Kidney (tissue), 14 donors: ENCODE results near the gene MAEA. TPM values are rescaled to one million over a fixed set of nuclear protein-coding genes. Genes with fewer than 3 reads are reported as not detected.
"Not testable (repeated sequence)": the region's sequence is repeated elsewhere in the genome, so short reads cannot be mapped to it uniquely, and the experiment has no call there.

Source experiments
- DNase-seq, 5 donors: peaks; one replicate each; pipeline ENCODE4 v3.0.0-alpha.2; 2013 to 2020
- FAIRE-seq: peaks from 2 replicates; lab custom pipeline; 2012; peaks lifted over from hg19 to GRCh38; lab: Jason Lieb, UNC
- H3K27ac ChIP-seq, 2 donors: one replicate each; pipeline ENCODE4 v1.7.0; 2013; ENCODE audit warnings: low read depth in 2 of 2, low read length in 2 of 2, inconsistent platforms in 1 of 2
- H3K27me3 ChIP-seq: one replicate; pipeline ENCODE4 v1.7.1; 2013; ENCODE audit warnings: low read length, inconsistent platforms; ENCODE audit not compliant: control insufficient read depth, insufficient read depth
- H3K36me3 ChIP-seq, 3 donors: one replicate each; pipeline versions ENCODE4 v1.7.0 to v1.7.1; 2013; ENCODE audit warnings: low read length in 3 of 3, control low read depth in 1 of 3, inconsistent platforms in 1 of 3; ENCODE audit not compliant: insufficient read depth in 3 of 3, control insufficient read depth in 2 of 3
- H3K4me1 ChIP-seq, 3 donors: one replicate each; pipeline versions ENCODE4 v1.7.0 to v1.7.1; 2013; ENCODE audit warnings: low read length in 3 of 3, inconsistent platforms in 1 of 3, low read depth in 1 of 3; ENCODE audit not compliant: control insufficient read depth in 2 of 3, insufficient read depth in 2 of 3
- H3K4me3 ChIP-seq, 3 donors: one replicate each; pipeline versions ENCODE4 v1.7.0 to v1.8.1; 2013; ENCODE audit warnings: low read length in 3 of 3, control low read depth in 1 of 3, inconsistent platforms in 1 of 3
- H3K9ac ChIP-seq, 3 donors: one replicate each; pipeline versions ENCODE4 v1.7.0 to v1.7.1; 2013; ENCODE audit warnings: low read length in 3 of 3, control low read depth in 1 of 3, inconsistent platforms in 1 of 3
- H3K9me3 ChIP-seq, 3 donors: one replicate each; pipeline versions ENCODE4 v1.7.0 to v1.7.1; 2013; ENCODE audit warnings: low read length in 3 of 3, control low read depth in 1 of 3, inconsistent platforms in 1 of 3; ENCODE audit not compliant: control insufficient read depth in 2 of 3, insufficient read depth in 1 of 3
- CTCF ChIP-seq: IDR thresholded peaks from 3 replicates; pipeline ENCODE4 v1.5.1; 2012; ENCODE audit warnings: mild to moderate bottlenecking, moderate library complexity, borderline replicate concordance; ENCODE audit not compliant: insufficient read depth; ENCODE audit errors: extremely low read depth
- intact Hi-C: fragments of 100-400 bp; cut with DNase I; formaldehyde crosslinking; loops from one replicate; pipeline ENCODE4 v1.11.1; 2022
- polyA plus RNA-seq: library from polyadenylated mRNA; stranded (reverse); fragments of 350-450 nt; fragmentation: Illumina TruSeq; extraction: RNeasy Lipid Tissue Mini Kit (QIAGEN cat#74804); gene quantifications from one replicate; pipeline ENCODE4 v1.2.3, GENCODE V29; 2014; ENCODE audit warnings: low read depth, low replicate concordance; ENCODE audit not compliant: insufficient read depth
- total RNA-seq: library from RNA; stranded (reverse); fragmentation: NEBNext Ultra II Directional; extraction: Animal tissue kit (Norgen Biotek cat#: 25700); gene quantifications from one replicate; pipeline ENCODE4 v1.2.1, GENCODE V29; 2021
- donor health status: control.
- donor health status: control.
- donor health status: control.
- donor health status: control.
- donor health status: control.
- donor health status: DM: yes; HTN: yes; CAD: no.
- donor health status: Normal renal cell carcinoma (clear cell type).

Gene MAEA
- total and polyA plus RNA-seq, 2 donors from 2014 or later = 65.0 to 75.2 TPM

- H3K36me3 ChIP-seq = peaks cover 4 to 21% (median 14%) of the 10 kb centered on the region in 3 donors
- peak in 2 of 5 donors; percentile 28 to 66 for DNase-seq
- no peaks in the 10 kb centered on the region for H3K27me3 ChIP-seq
Observed at GRCh38 chr4:1331591-1332353, 42.1 kb downstream of the MAEA start.

GRCh38 chr4:1332686-1333085, 43.0 kb downstream of the MAEA start:
- Histone ChIP-seq H3K4me3 (no peak overlapping the region), H3K4me1 (peaks cover 0 to 14% (median 0%) of the 10 kb centered on the region in 3 donors), H3K27me3 (no peaks in the 10 kb centered on the region), H3K36me3 (peaks cover 4 to 30% (median 23%) of the 10 kb centered on the region in 3 donors), H3K9me3 (no peaks in the 10 kb centered on the region), H3K9ac (no peak overlapping the region), H3K27ac (no peak overlapping the region)
- FAIRE-seq = no peak
- intact Hi-C loops = no loop called here
- TF ChIP-seq CTCF = no peak
- peak in 2 of 5 donors; percentile 24 to 73 for DNase-seq

More at GRCh38 chr4:1331591-1332353, 42.1 kb downstream of the MAEA start:
- Histone ChIP-seq H3K27ac (no peak overlapping the region), H3K9ac (no peak overlapping the region), H3K4me3 (no peak overlapping the region), H3K4me1 (peaks cover 0 to 14% (median 0%) of the 10 kb centered on the region in 3 donors), H3K9me3 (no peaks in the 10 kb centered on the region)
- FAIRE-seq = no peak
- intact Hi-C loops = no loop called here
- no peak for TF ChIP-seq CTCF

- intact Hi-C loops = no loop called here
- H3K4me3 ChIP-seq = no peak overlapping the region
Observed at GRCh38 chr4:1333256-1333655, 43.6 kb downstream of the MAEA start.

GRCh38 chr4:1333851-1334578, 44.3 kb downstream of the MAEA start:
- H3K4me3 ChIP-seq, H3K9ac ChIP-seq, H3K27me3 ChIP-seq, H3K27ac ChIP-seq, H3K9me3 ChIP-seq, FAIRE-seq, intact Hi-C loops: not testable (repeated sequence)
- Histone ChIP-seq H3K4me1 (peaks cover 0 to 13% (median 0%) of the 10 kb centered on the region in 3 donors), H3K36me3 (peaks cover 4 to 30% (median 27%) of the 10 kb centered on the region in 3 donors)
- peak in 2 of 5 donors; percentile 5 to 39 for DNase-seq

More at GRCh38 chr4:1333256-1333655, 43.6 kb downstream of the MAEA start:
- no peaks in the 10 kb centered on the region for H3K9me3 ChIP-seq
- H3K36me3 ChIP-seq = peaks cover 4 to 30% (median 24%) of the 10 kb centered on the region in 3 donors
- H3K27me3 ChIP-seq = no peaks in the 10 kb centered on the region
- no peak overlapping the region for H3K27ac ChIP-seq
- FAIRE-seq (no peak), DNase-seq (peak in 2 of 5 donors; percentile 16 to 49)
- no peak for TF ChIP-seq CTCF
- H3K9ac ChIP-seq = no peak overlapping the region
- H3K4me1 ChIP-seq = peaks cover 0 to 14% (median 0%) of the 10 kb centered on the region in 3 donors
